DND-41 (cell line): ENCODE data around the gene PHF21B.

Experiments used
- ATAC-seq: fragments of 200-7000 bp; cut with Tn5 transposase; 3 replicates; pipeline ENCODE4 v1.9.1; 2021; ENCODE audit warnings: low read depth; ENCODE audit not compliant: insufficient read depth
- DNase-seq: peaks from one replicate; pipeline ENCODE4 v3.0.0-alpha.2; 2020
- H2AFZ ChIP-seq: 2 replicates; pipeline ENCODE4 v1.6.0; 2012; ENCODE audit warnings: low read depth, low read length
- H3K27ac ChIP-seq: 2 replicates; pipeline ENCODE4 v1.5.1; 2012; ENCODE audit warnings: low read length, inconsistent platforms
- H3K27me3 ChIP-seq: fragments of 200-600 bp; sonication (generic); 2 replicates; pipeline ENCODE4 v1.6.0; 2012; ENCODE audit warnings: low read length, mild to moderate bottlenecking, inconsistent platforms; ENCODE audit not compliant: insufficient read depth, poor library complexity
- H3K36me3 ChIP-seq: 2 replicates; pipeline ENCODE4 v1.5.1; 2012; ENCODE audit warnings: low read length, inconsistent platforms; ENCODE audit not compliant: insufficient read depth
- H3K4me1 ChIP-seq: 2 replicates; pipeline ENCODE4 v1.5.1; 2012; ENCODE audit warnings: mild to moderate bottlenecking, low read length; ENCODE audit not compliant: insufficient read depth
- H3K4me2 ChIP-seq: 2 replicates; pipeline ENCODE4 v1.6.0; 2012; ENCODE audit warnings: mild to moderate bottlenecking, moderate library complexity, low read length, inconsistent platforms; ENCODE audit not compliant: insufficient read depth
- H3K4me3 ChIP-seq, 2 experiments: fragments of 200-600 bp in 1 of 2; shearing (Covaris generic) in 1 of 2; 2 replicates each; pipeline ENCODE4 v1.5.1; 2012 to 2016; ENCODE audit warnings: inconsistent platforms in 2 of 2, low read length in 2 of 2, mild to moderate bottlenecking in 2 of 2, low read depth in 1 of 2, moderate library complexity in 1 of 2
- H3K79me2 ChIP-seq: 2 replicates; pipeline ENCODE4 v1.6.0; 2012; ENCODE audit warnings: low read length, inconsistent platforms; ENCODE audit not compliant: insufficient read depth
- H3K9ac ChIP-seq: 2 replicates; pipeline ENCODE4 v1.6.0; 2012; ENCODE audit warnings: low read depth, mild to moderate bottlenecking, inconsistent platforms, low read length, moderate library complexity
- H3K9me3 ChIP-seq: 2 replicates; pipeline ENCODE4 v1.5.1; 2012; ENCODE audit warnings: low read length, moderate library complexity, mild to moderate bottlenecking, inconsistent platforms; ENCODE audit not compliant: insufficient read depth, severe bottlenecking
- H4K20me1 ChIP-seq: 2 replicates; pipeline ENCODE4 v1.6.0; 2012; ENCODE audit warnings: low read length; ENCODE audit not compliant: insufficient read depth
- EZH2 ChIP-seq: IDR thresholded peaks from 3 replicates; pipeline ENCODE4 v1.6.1; 2012; ENCODE audit warnings: borderline replicate concordance, low read depth, mild to moderate bottlenecking, moderate library complexity, low read length, inconsistent platforms; ENCODE audit not compliant: severe bottlenecking
- TF ChIP-seq, protein P1 (sequence below): IDR thresholded peaks from 2 replicates; pipeline ENCODE4 v1.5.1; 2012; ENCODE audit warnings: borderline replicate concordance, low read length, moderate library complexity, mild to moderate bottlenecking; ENCODE audit not compliant: poor library complexity, severe bottlenecking; ENCODE audit errors: extremely low read depth

The PHF21B gene

GRCh38 chr22:44920183-44920582 lies 89.6 kb downstream of the PHF21B start:
- TF ChIP-seq, protein P1, sequence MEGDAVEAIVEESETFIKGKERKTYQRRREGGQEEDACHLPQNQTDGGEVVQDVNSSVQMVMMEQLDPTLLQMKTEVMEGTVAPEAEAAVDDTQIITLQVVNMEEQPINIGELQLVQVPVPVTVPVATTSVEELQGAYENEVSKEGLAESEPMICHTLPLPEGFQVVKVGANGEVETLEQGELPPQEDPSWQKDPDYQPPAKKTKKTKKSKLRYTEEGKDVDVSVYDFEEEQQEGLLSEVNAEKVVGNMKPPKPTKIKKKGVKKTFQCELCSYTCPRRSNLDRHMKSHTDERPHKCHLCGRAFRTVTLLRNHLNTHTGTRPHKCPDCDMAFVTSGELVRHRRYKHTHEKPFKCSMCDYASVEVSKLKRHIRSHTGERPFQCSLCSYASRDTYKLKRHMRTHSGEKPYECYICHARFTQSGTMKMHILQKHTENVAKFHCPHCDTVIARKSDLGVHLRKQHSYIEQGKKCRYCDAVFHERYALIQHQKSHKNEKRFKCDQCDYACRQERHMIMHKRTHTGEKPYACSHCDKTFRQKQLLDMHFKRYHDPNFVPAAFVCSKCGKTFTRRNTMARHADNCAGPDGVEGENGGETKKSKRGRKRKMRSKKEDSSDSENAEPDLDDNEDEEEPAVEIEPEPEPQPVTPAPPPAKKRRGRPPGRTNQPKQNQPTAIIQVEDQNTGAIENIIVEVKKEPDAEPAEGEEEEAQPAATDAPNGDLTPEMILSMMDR, result no peak
- no peak for TF ChIP-seq EZH2

GRCh38 chr22:44919691-44920090 lies 90.1 kb downstream of the PHF21B start:
- Histone ChIP-seq H3K36me3 (peaks cover 45% of the 10 kb centered on the region), H3K4me3 (no peak overlapping the region), H3K4me1 (no peaks in the 10 kb centered on the region), H3K9me3 (no peaks in the 10 kb centered on the region), H3K79me2 (peaks cover 36% of the 10 kb centered on the region), H3K27ac (no peak overlapping the region), H2AFZ (no peak overlapping the region), H3K9ac (no peak overlapping the region), H3K4me2 (no peak overlapping the region), H3K27me3 (no peaks in the 10 kb centered on the region), H4K20me1 (peaks cover 33% of the 10 kb centered on the region)
- TF ChIP-seq EZH2, result no peak
- TF ChIP-seq, protein P1, result no peak
- ATAC-seq (no peak), DNase-seq (no peak)

More at GRCh38 chr22:44920183-44920582, 89.6 kb downstream of the PHF21B start:
- H3K27me3 ChIP-seq, result no peaks in the 10 kb centered on the region
- no peak overlapping the region for H3K9ac ChIP-seq
- ATAC-seq (no peak), DNase-seq (no peak)
- peaks cover 41% of the 10 kb centered on the region for H3K36me3 ChIP-seq
- H3K9me3 ChIP-seq, result no peaks in the 10 kb centered on the region
- no peak overlapping the region for H2AFZ ChIP-seq
- peaks cover 38% of the 10 kb centered on the region for H3K79me2 ChIP-seq
- H3K4me2 ChIP-seq, result no peak overlapping the region
- peaks cover 33% of the 10 kb centered on the region for H4K20me1 ChIP-seq
- H3K27ac ChIP-seq, result no peak overlapping the region
- no peaks in the 10 kb centered on the region for H3K4me1 ChIP-seq
- no peak overlapping the region for H3K4me3 ChIP-seq

DNA sequence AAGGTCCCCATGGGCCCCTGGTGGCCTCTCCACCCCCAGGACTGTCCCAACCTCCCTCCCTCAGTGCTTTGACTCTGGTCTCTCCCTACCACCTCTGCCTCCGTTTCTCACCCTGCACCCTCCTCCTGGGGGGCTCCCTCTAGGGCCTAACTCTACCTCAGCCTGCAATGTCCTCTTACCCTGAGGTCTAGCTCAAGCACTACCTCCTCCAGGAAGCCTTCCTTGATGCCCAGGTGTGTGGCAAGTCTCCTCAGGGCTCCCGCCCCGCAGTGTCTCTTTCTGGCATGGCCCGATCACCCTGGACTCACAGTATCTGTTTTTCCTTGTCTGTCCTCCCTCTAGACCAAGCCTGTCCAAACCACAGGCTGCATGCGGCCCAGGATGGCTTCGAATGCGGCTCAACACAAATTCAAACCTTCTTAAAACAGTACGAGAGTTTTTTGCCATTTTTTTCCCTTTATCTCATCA lies 90.8 kb downstream of the PHF21B start:
- H3K4me2 ChIP-seq, result no peak overlapping the region
- peaks cover 53% of the 10 kb centered on the region for H3K36me3 ChIP-seq
- no peaks in the 10 kb centered on the region for H3K4me1 ChIP-seq

More for the DNA sequence above, 90.8 kb downstream of the PHF21B start:
- Histone ChIP-seq H2AFZ (no peak overlapping the region), H3K9me3 (no peaks in the 10 kb centered on the region), H3K9ac (no peak overlapping the region), H3K27me3 (no peaks in the 10 kb centered on the region), H3K27ac (no peak overlapping the region), H4K20me1 (peaks cover 33% of the 10 kb centered on the region), H3K79me2 (peaks cover 29% of the 10 kb centered on the region), H3K4me3 (no peak overlapping the region)
- DNase-seq (no peak), ATAC-seq (no peak)
- no peak for TF ChIP-seq EZH2
- TF ChIP-seq, protein P1, result no peak
